HepG2 (cell line): ENCODE measurements around the gene SBNO1. TPM values are rescaled to one million over a fixed set of nuclear protein-coding genes. Genes with fewer than 3 reads are reported as not detected.

Experiments used
- AFF4 ChIP-seq: sonication (generic); formaldehyde crosslinking; IDR thresholded peaks from 2 replicates; pipeline ENCODE4 v1.4.0; 2020; ENCODE audit warnings: missing genetic modification reagents
- BCL6 ChIP-seq: IDR thresholded peaks from 2 replicates; pipeline ENCODE4 v1.6.1; 2016; ENCODE audit warnings: missing genetic modification reagents, missing compliant biosample characterization
- FOXK2 ChIP-seq: fragments of 450-650 bp; IDR thresholded peaks from 2 replicates; pipeline ENCODE4 v1.6.1; 2016
- HCFC1 ChIP-seq: fragments of 150-350 bp; IDR thresholded peaks from 2 replicates; pipeline ENCODE4 v1.6.1; 2014; ENCODE audit warnings: low read depth, low read length
- NBN ChIP-seq: fragments of 450-650 bp; conservative IDR thresholded peaks from 2 replicates; pipeline ENCODE4 v1.6.1; 2017
- NFE2L2 ChIP-seq: fragments of 150-350 bp; IDR thresholded peaks from 2 replicates; pipeline ENCODE4 v1.6.1; 2014; ENCODE audit warnings: low read length
- NFIB ChIP-seq: sonication (generic); formaldehyde crosslinking; IDR thresholded peaks from 2 replicates; pipeline ENCODE4 v1.9.0; 2021; ENCODE audit warnings: missing genetic modification reagents, mild to moderate bottlenecking, borderline replicate concordance
- POLR2A ChIP-seq, 2 experiments: IDR thresholded peaks; 2 replicates each; pipeline ENCODE4 v1.6.1; 2011; ENCODE audit warnings: low read depth in 2 of 2, low read length in 2 of 2, mild to moderate bottlenecking in 1 of 2, moderate library complexity in 1 of 2; ENCODE audit not compliant: insufficient read depth in 1 of 2
- RBM39 ChIP-seq: fragments of 200-400 bp; formaldehyde crosslinking; IDR thresholded peaks from one replicate; pipeline ENCODE4 v1.6.1; 2018; ENCODE audit warnings: antibody characterized with exemption, mild to moderate bottlenecking, low read depth, low read length; ENCODE audit not compliant: poor library complexity, severe bottlenecking
- RELA ChIP-seq: sonication (generic); formaldehyde crosslinking; IDR thresholded peaks from 2 replicates; pipeline ENCODE4 v1.4.0; 2020; ENCODE audit warnings: missing genetic modification reagents
- SETDB1 ChIP-seq: sonication (generic); formaldehyde crosslinking; IDR thresholded peaks from 2 replicates; pipeline ENCODE4 v1.5.1; 2020; ENCODE audit warnings: missing genetic modification reagents, mild to moderate bottlenecking, borderline replicate concordance
- SMYD3 ChIP-seq: sonication (generic); formaldehyde crosslinking; IDR thresholded peaks from 2 replicates; pipeline ENCODE4 v1.8.1; 2023; ENCODE audit warnings: mild to moderate bottlenecking, missing genetic modification reagents
- SSRP1 ChIP-seq: IDR thresholded peaks from 2 replicates; pipeline ENCODE4 v1.6.1; 2016; ENCODE audit warnings: control low read depth
- U2AF1 ChIP-seq: fragments of 200-400 bp; formaldehyde crosslinking; optimal IDR thresholded peaks from 2 replicates; pipeline ENCODE3; 2017; ENCODE audit warnings: mild to moderate bottlenecking, low read depth, low read length
- ZBTB26 ChIP-seq: IDR thresholded peaks from 2 replicates; pipeline ENCODE4 v1.6.1; 2016; ENCODE audit warnings: missing compliant biosample characterization, missing genetic modification reagents, borderline replicate concordance
- ZBTB34 ChIP-seq: sonication (generic); formaldehyde crosslinking; IDR thresholded peaks from 2 replicates; pipeline ENCODE4 v1.8.0; 2022; ENCODE audit warnings: mild to moderate bottlenecking, missing genetic modification reagents
- ZFP62 ChIP-seq: sonication (generic); formaldehyde crosslinking; IDR thresholded peaks from 2 replicates; pipeline ENCODE4 v1.4.0; 2020; ENCODE audit warnings: missing genetic modification reagents
- ZNF180 ChIP-seq: sonication (generic); formaldehyde crosslinking; IDR thresholded peaks from 2 replicates; pipeline ENCODE4 v1.4.0; 2020; ENCODE audit warnings: low read depth, missing genetic modification reagents, borderline replicate concordance
- ZNF441 ChIP-seq: sonication (generic); formaldehyde crosslinking; IDR thresholded peaks from 2 replicates; pipeline ENCODE4 v1.7.0; 2021; ENCODE audit warnings: missing genetic modification reagents, borderline replicate concordance
- ZNF496 ChIP-seq: sonication (generic); formaldehyde crosslinking; IDR thresholded peaks from 2 replicates; pipeline ENCODE4 v1.8.1; 2023; ENCODE audit warnings: mild to moderate bottlenecking, moderate library complexity, missing genetic modification reagents; ENCODE audit not compliant: insufficient replicate concordance
- ZNF691 ChIP-seq: sonication (generic); formaldehyde crosslinking; IDR thresholded peaks from 2 replicates; pipeline ENCODE4 v1.4.0; 2020; ENCODE audit warnings: missing genetic modification reagents, low read depth, mild to moderate bottlenecking, borderline replicate concordance
- ZNF777 ChIP-seq: sonication (generic); formaldehyde crosslinking; IDR thresholded peaks from 2 replicates; pipeline ENCODE4 v1.4.0; 2020; ENCODE audit warnings: missing genetic modification reagents
- ZSCAN9 ChIP-seq: IDR thresholded peaks from 2 replicates; pipeline ENCODE4 v1.6.1; 2016; ENCODE audit warnings: borderline replicate concordance
- polyA plus RNA-seq, 8 experiments: library from polyadenylated mRNA; depleted of rRNA in 3 of 8; stranded (reverse) in 7 of 8; unstranded in 1 of 8; fragments of >200 nt; fragmentation: Illumina TruSeq in 4 of 8; extraction: Trizol in 4 of 8; gene quantifications; 2 replicates each; pipeline versions ENCODE4 v1.2.1 to v1.2.3, GENCODE V29; 2011 to 2016; ENCODE audit warnings: low read depth in 4 of 8, missing spikeins in 1 of 8, mixed read lengths in 1 of 8; ENCODE audit not compliant: insufficient read depth in 1 of 8
- total RNA-seq, 5 experiments: library from RNA; depleted of rRNA; stranded (reverse); fragments of >200 nt; fragmentation: Illumina TruSeq; extraction: Trizol; gene quantifications; 2 replicates each; pipeline ENCODE4 v1.2.3, GENCODE V29; 2016; ENCODE audit warnings: low read depth in 1 of 5

SBNO1 gene
- total and polyA plus RNA-seq, 2 of the 13 experiments (the other 11 are each of a cell fraction or from before 2014, with no cell fraction given), result 10.9 to 40.2 TPM

GRCh38 chr12:123293178-123293760, 71.4 kb downstream of the SBNO1 start (continued):
- no peak for TF ChIP-seq POLR2A (IDR thresholded peaks at IDR 0.05; ENCODE audit: insufficient read depth in 1 of 2, low read depth in 2 of 2, low read length in 2 of 2)
- TF ChIP-seq ZBTB34 (CRISPR knock-in tag), result no peak
- no peak for TF ChIP-seq ZNF441 (CRISPR knock-in tag)
- no peak for TF ChIP-seq FOXK2
- no peak for TF ChIP-seq ZNF496 (CRISPR knock-in tag)
- no peak for TF ChIP-seq SMYD3 (CRISPR knock-in tag)
- no peak for TF ChIP-seq NBN
- TF ChIP-seq NFIB (CRISPR knock-in tag), result no peak
- no peak for TF ChIP-seq ZBTB26 (CRISPR knock-in tag)
- TF ChIP-seq RBM39, result no peak
- TF ChIP-seq ZSCAN9 (CRISPR knock-in tag), result no peak; the same call in 1 of the 2 replicates
- no peak for TF ChIP-seq SETDB1
- TF ChIP-seq ZFP62, result no peak
- peak; percentile 59; the same call in 1 of the 2 replicates for TF ChIP-seq ZNF691 (CRISPR knock-in tag)
- 0 out of 2 replicates have a peak, but pooled peaks have one; percentile 32 for TF ChIP-seq ZNF777 (CRISPR knock-in tag)
- TF ChIP-seq NFE2L2, result no peak
- TF ChIP-seq BCL6 (CRISPR knock-in tag), result no peak
- no peak for TF ChIP-seq HCFC1
- no peak for TF ChIP-seq ZNF180 (CRISPR knock-in tag)
- TF ChIP-seq RELA (CRISPR knock-in tag), result no peak
- TF ChIP-seq U2AF1, result no peak
- no peak for TF ChIP-seq AFF4 (CRISPR knock-in tag)
- peak; percentile 78; the same call in 1 of the 2 replicates for TF ChIP-seq SSRP1
